ENCODE measurements around the gene PIEZO1. TPM values are rescaled to one million over a fixed set of nuclear protein-coding genes. Genes with fewer than 3 reads are reported as not detected.

Gene PIEZO1
- total and polyA plus RNA-seq, 10 of the 15 experiments (the other 5 are each of a cell fraction or from before 2014, with no cell fraction given) = 1.3 to 169 (median 33.4) TPM

GRCh38 chr16:88673716-88674379 is 111.2 kb downstream of the PIEZO1 start (continued):
- TF ChIP-seq NFYA (IDR thresholded peaks at IDR 0.05; ENCODE audit: borderline replicate concordance, low read depth, low read length) (no peak), CBX5 (IDR thresholded peaks at IDR 0.05; ENCODE audit: low read depth) (no peak), EED (IDR thresholded peaks at IDR 0.05; ENCODE audit: low read depth) (peak; percentile 62; the same call in 1 of the 2 replicates), RCOR1 (conservative IDR thresholded peaks at IDR 0.05; ENCODE audit: low read depth, low read length) (no peak), BCL3 (IDR thresholded peaks at IDR 0.05; ENCODE audit: borderline replicate concordance, insufficient read depth, low read depth, low read length, poor library complexity, severe bottlenecking) (no peak), LARP7 (IDR thresholded peaks at IDR 0.05) (no peak), CHD2 (IDR thresholded peaks at IDR 0.05; ENCODE audit: borderline replicate concordance, low read depth, low read length) (no peak), E2F8 (IDR thresholded peaks at IDR 0.05; ENCODE audit: low read depth, partially characterized antibody) (no peak), BHLHE40 (IDR thresholded peaks at IDR 0.05; ENCODE audit: borderline replicate concordance in 1 of 2, low read depth in 2 of 2, low read length in 1 of 2) (0 out of 4 replicates have a peak, but pooled peaks of 1 of the 2 experiments have one; percentile 18), ATF7 (IDR thresholded peaks at IDR 0.05; ENCODE audit: low read depth) (peak; percentile 52; the same call in 1 of the 2 replicates), EP300 (IDR thresholded peaks at IDR 0.05; ENCODE audit: borderline replicate concordance in 1 of 2, control insufficient read depth in 1 of 2, low read depth in 2 of 2, low read length in 2 of 2) (no peak), NKRF (conservative IDR thresholded peaks at IDR 0.05) (no peak), NBN (IDR thresholded peaks at IDR 0.05) (no peak), SREBF1 (IDR thresholded peaks at IDR 0.05; ENCODE audit: low read length) (no peak), SKIL (IDR thresholded peaks at IDR 0.05; ENCODE audit: low read depth, poor library complexity, severe bottlenecking) (no peak), PML (IDR thresholded peaks at IDR 0.05; ENCODE audit: low read length) (no peak), ZNF217 (IDR thresholded peaks at IDR 0.05) (no peak), HDAC6 (IDR thresholded peaks at IDR 0.05; ENCODE audit: unreplicated experiment) (no peak), RELB (IDR thresholded peaks at IDR 0.05; ENCODE audit: low read depth) (no peak), YY1 (IDR thresholded peaks at IDR 0.05; ENCODE audit: low read depth, low read length) (no peak)

Measured in GM12878 (cell line).